Uterus (tissue), 4 donors: ENCODE results near the gene PLXNA4. TPM values are rescaled to one million over a fixed set of nuclear protein-coding genes. Genes with fewer than 3 reads are reported as not detected.

Source experiments
- DNase-seq, 2 donors: peaks; one replicate each; pipeline ENCODE4 v3.0.0-alpha.2; 2019 to 2020
- H3K27ac ChIP-seq, 2 donors: fragments of 200-600 bp; sonication (generic); 1 replicate in 1 of 2; 2 replicates in 1 of 2; pipeline ENCODE4 v1.5.1; 2016 to 2018
- H3K27me3 ChIP-seq, 2 donors: fragments of 200-600 bp; sonication (generic); one replicate each; pipeline ENCODE4 v1.5.1; 2018 to 2019; ENCODE audit warnings: control low read depth in 1 of 2
- H3K36me3 ChIP-seq, 2 donors: fragments of 200-600 bp; sonication (generic); one replicate each; pipeline ENCODE4 v1.5.1; 2019; ENCODE audit warnings: control low read depth in 1 of 2
- H3K4me1 ChIP-seq, 2 donors: fragments of 200-600 bp; sonication (generic); one replicate each; pipeline ENCODE4 v1.5.1; 2018 to 2019; ENCODE audit warnings: control low read depth in 1 of 2
- H3K4me3 ChIP-seq, 2 donors: fragments of 200-600 bp; sonication (generic); 1 replicate in 1 of 2; 2 replicates in 1 of 2; pipeline ENCODE4 v1.5.1; 2018 to 2019; ENCODE audit warnings: mild to moderate bottlenecking in 1 of 2
- H3K9me3 ChIP-seq, 2 donors: fragments of 200-600 bp; sonication (generic); one replicate each; pipeline ENCODE4 v1.5.1; 2019; ENCODE audit warnings: control low read depth in 1 of 2
- POLR2A ChIP-seq, 2 donors: fragments of 450-650 bp; IDR thresholded peaks; one replicate each; pipeline ENCODE4 v1.6.1; 2016; ENCODE audit warnings: antibody characterized with exemption in 2 of 2, mild to moderate bottlenecking in 1 of 2, moderate library complexity in 1 of 2
- intact Hi-C: fragments of 100-400 bp; cut with DNase I; formaldehyde crosslinking; loops from one replicate; pipeline ENCODE4 v1.15.1; 2023; ENCODE audit warnings: low total_unique reads
- total RNA-seq, 4 donors: library from RNA; depleted of rRNA in 3 of 4; stranded (reverse); fragments of >200 nt in 3 of 4; gene quantifications; one replicate each; pipeline versions ENCODE4 v1.1.0 to v1.2.4, GENCODE V29; 2014 to 2023
- TF ChIP-seq, protein P1 (sequence below), 4 experiments: fragments of 200-600 bp in 2 of 4; fragments of 450-650 bp in 2 of 4; sonication (generic) in 2 of 4; IDR thresholded peaks; one replicate each; pipeline ENCODE4 v1.5.1; 2016 to 2019; ENCODE audit warnings: antibody characterized with exemption in 4 of 4, mild to moderate bottlenecking in 2 of 4, moderate library complexity in 1 of 4
- donor health status: DM: yes; HTN: yes; CAD: no.

The PLXNA4 gene
- total RNA-seq, 4 donors from 2014 or later: 4.1 to 16.5 (median 7.7) TPM

DNA sequence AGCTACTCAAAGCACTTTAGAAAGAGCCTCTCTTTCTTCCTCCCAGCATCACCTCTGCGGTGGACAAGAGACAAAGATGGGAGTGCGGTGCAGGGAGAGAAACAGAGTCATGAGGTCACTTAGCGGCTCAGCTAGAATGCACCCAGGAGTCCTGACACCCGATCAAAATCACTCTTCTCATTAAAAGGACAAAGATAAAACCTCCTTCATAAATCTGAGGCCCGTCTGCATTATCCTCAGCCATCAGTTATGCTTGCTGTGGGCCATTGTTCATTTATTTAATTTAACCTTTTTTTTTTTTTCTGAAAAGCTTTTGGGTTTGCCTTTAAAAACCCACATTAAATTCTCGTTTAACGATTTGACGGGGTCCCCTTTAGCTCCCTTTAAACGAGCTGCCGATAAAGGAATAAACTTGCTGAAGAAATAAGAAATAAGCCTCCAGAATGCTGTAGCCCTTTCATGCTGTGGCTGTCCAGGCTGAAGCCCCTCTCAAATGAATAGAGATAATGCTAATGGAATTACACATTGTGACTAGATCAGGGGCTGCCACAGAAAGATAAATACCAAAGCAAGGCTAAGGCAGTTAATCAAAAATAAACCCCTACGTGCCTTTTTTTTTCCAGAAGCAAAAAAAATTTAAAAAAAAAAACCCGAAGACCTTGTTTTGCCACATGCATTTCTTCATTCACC is 16.1 kb upstream of the PLXNA4 start:
- Histone ChIP-seq H3K27ac (no peak overlapping the region), H3K27me3 (no peaks in the 10 kb centered on the region), H3K36me3 (no peaks in the 10 kb centered on the region), H3K4me1 (no peaks in the 10 kb centered on the region), H3K9me3 (no peaks in the 10 kb centered on the region), H3K4me3 (no peak overlapping the region)
- DNase-seq: no peak
- intact Hi-C loops: no loop called here
- TF ChIP-seq, protein P1, sequence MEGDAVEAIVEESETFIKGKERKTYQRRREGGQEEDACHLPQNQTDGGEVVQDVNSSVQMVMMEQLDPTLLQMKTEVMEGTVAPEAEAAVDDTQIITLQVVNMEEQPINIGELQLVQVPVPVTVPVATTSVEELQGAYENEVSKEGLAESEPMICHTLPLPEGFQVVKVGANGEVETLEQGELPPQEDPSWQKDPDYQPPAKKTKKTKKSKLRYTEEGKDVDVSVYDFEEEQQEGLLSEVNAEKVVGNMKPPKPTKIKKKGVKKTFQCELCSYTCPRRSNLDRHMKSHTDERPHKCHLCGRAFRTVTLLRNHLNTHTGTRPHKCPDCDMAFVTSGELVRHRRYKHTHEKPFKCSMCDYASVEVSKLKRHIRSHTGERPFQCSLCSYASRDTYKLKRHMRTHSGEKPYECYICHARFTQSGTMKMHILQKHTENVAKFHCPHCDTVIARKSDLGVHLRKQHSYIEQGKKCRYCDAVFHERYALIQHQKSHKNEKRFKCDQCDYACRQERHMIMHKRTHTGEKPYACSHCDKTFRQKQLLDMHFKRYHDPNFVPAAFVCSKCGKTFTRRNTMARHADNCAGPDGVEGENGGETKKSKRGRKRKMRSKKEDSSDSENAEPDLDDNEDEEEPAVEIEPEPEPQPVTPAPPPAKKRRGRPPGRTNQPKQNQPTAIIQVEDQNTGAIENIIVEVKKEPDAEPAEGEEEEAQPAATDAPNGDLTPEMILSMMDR (IDR thresholded peaks at IDR 0.05): no peak
- TF ChIP-seq POLR2A (IDR thresholded peaks at IDR 0.05): no peak

DNA sequence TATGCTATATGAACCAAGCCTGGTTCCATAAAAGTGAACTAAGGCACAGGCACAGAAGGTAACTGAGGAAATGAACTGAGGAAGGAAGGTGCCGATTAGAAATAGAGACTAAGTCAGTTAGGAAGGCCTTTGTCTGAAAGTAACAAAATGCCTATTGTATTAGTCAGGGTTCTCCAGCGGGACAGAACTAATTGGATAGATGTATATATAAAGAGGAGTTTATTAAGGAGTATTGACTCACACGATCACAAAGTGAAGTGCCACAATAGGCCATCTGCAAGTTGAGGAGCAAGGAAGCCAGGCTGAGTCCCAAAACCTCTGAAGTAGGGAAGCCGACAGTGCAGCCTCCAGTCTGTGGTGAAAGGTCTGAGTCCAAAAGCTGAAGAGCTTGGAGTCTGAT is 13.9 kb upstream of the PLXNA4 start:
- no peak overlapping the region for H3K27ac ChIP-seq

DNA sequence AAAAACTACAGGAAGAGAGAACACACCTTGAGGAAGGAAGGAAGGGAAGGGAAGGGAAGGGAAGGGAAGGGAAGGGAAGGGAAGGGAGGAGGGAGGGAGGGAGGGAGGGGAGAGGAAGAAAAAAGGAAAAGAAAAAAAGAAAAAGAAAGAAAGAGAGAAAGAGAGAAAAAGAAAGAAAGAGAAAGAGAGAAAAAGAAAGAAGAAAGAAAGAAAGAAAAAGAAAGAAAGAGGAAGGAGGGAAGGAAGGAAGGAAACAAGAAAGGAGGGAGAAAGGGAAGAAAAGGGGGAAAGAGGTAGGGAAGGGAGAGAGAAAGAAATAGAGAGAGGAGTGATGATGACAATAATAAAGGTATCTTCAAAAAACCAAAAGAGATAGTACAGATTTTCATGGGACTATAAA is 12.3 kb upstream of the PLXNA4 start:
- Histone ChIP-seq H3K4me1 (no peaks in the 10 kb centered on the region), H3K36me3 (no peaks in the 10 kb centered on the region), H3K9me3 (no peaks in the 10 kb centered on the region), H3K27ac (no peak overlapping the region), H3K27me3 (no peaks in the 10 kb centered on the region), H3K4me3 (no peak overlapping the region)
- intact Hi-C loops: no loop called here
- no peak for DNase-seq
- TF ChIP-seq POLR2A (IDR thresholded peaks at IDR 0.05): no peak
- TF ChIP-seq, protein P1 (IDR thresholded peaks at IDR 0.05): no peak

More for the DNA sequence above, 13.9 kb upstream of the PLXNA4 start:
- no peak for DNase-seq
- H3K4me3 ChIP-seq: no peak overlapping the region
- no peaks in the 10 kb centered on the region for H3K36me3 ChIP-seq
- no peak for TF ChIP-seq POLR2A (IDR thresholded peaks at IDR 0.05)
- TF ChIP-seq, protein P1 (IDR thresholded peaks at IDR 0.05): no peak
- no peaks in the 10 kb centered on the region for H3K27me3 ChIP-seq
- no peaks in the 10 kb centered on the region for H3K9me3 ChIP-seq
- H3K4me1 ChIP-seq: no peaks in the 10 kb centered on the region
- intact Hi-C loops: no loop called here

DNA sequence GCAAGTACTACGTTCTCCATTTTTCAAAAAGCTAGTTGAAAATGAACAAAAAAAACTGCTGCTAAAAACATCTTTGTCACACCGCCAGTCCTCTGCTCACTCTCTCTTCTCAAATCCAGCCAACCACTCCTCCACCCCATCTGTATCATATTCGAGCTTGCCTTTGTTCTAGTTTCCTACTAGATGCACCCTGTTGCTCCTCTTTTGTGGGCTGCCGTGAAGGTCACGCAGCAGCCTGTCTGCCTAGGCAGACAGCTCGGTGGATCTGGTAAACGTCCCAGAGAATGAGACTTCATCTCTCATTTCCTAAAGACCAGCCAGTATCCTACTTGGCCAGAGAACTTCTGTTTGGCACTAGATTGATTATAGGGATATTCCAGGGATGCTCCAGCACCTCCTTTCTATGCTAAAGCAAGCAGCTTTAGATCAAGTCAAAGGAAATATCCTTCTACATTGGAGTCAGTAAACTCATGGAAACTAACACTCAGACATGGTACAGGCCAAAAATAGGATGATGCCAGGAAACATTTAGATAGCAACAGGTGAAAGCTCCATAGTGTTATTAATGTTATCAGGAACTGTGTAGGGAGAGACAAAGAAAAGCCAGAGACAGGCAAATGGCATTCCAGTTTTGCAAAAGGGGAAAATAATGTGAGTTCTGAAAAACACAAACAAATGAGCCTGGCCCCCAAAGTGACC is 8.7 kb upstream of the PLXNA4 start:
- H3K27ac ChIP-seq: no peak overlapping the region
- no peaks in the 10 kb centered on the region for H3K27me3 ChIP-seq
- H3K4me1 ChIP-seq: no peaks in the 10 kb centered on the region
- TF ChIP-seq, protein P1 (IDR thresholded peaks at IDR 0.05): no peak
- TF ChIP-seq POLR2A (IDR thresholded peaks at IDR 0.05): no peak
- no peaks in the 10 kb centered on the region for H3K36me3 ChIP-seq
- intact Hi-C loops: no loop called here
- H3K9me3 ChIP-seq: no peaks in the 10 kb centered on the region
- DNase-seq: no peak
- H3K4me3 ChIP-seq: no peak overlapping the region

DNA sequence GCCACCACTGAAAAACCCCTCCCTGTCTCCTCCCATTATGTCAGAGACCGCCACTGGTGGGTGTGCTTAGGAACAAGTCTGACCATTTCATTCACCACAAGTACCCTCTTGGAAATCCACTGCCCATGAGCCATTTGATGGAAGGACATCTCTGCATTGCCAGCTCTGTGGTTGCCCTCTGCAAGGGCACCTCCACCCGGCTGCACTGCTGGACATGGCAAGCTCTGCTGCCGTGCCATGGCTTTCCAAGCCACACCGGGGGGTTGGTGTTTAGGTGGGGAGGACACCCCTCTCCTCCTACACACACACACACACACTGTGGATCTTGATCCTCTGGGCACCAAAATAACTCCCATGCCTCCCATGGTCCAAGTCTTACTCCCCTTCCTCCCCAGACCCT is 5.2 kb upstream of the PLXNA4 start:
- no peaks in the 10 kb centered on the region for H3K4me1 ChIP-seq
- DNase-seq: no peak
- no peak overlapping the region for H3K27ac ChIP-seq
- no peaks in the 10 kb centered on the region for H3K9me3 ChIP-seq
- intact Hi-C loops: no loop called here
- H3K27me3 ChIP-seq: no peaks in the 10 kb centered on the region
- TF ChIP-seq, protein P1 (IDR thresholded peaks at IDR 0.05): no peak
- TF ChIP-seq POLR2A (IDR thresholded peaks at IDR 0.05): no peak
- H3K36me3 ChIP-seq: no peaks in the 10 kb centered on the region
- no peak overlapping the region for H3K4me3 ChIP-seq
